GM18873 (cell line): ENCODE measurements around the gene BOD1L1.

Source experiments
- ATAC-seq: cut with Tn5 transposase; IDR thresholded peaks from one replicate; pipeline ENCODE4 v1.9.1; 2021; ENCODE audit warnings: mild to moderate bottlenecking, moderate library complexity, moderate number of reproducible peaks; ENCODE audit not compliant: unreplicated experiment, low FRiP score

The BOD1L1 gene

DNA sequence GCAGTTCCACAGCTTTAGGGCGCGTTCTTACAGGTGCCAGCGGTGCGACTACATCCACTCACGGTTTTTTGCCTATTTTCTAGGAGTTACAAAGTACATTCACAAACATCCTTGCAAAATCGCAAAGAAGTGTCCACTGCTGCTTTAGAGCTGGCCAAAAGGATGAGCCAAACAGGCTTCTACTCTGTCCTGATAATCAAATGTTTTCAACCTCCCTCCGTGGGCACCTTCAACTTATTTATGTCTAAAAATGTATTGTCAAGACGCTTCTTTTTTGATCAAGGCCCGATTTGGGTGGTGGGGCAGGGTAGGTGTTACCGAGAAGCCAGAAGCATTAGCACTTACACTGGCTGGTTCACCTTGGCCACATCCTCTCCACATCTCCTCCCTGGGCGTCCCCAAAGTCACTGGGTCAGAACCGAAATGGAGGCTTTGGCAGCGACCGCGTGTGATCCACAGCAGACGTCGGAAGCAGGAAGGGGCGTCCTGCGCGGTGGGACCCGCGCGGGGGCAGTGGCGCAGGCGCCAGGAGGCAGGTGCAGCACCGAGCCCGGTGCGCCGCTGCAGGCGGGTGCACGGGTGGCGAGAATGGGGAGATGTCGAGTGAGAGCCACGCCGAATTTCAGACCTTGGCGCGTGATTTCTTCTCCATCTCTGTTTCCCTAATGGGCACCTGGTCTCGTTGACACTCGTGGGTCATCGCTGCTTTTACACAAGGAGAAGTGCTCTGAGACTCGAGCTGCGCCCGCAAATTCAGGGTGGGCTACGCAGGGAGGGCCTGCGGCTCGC, 100.1 kb downstream of the BOD1L1 start:
- no peak for ATAC-seq

DNA sequence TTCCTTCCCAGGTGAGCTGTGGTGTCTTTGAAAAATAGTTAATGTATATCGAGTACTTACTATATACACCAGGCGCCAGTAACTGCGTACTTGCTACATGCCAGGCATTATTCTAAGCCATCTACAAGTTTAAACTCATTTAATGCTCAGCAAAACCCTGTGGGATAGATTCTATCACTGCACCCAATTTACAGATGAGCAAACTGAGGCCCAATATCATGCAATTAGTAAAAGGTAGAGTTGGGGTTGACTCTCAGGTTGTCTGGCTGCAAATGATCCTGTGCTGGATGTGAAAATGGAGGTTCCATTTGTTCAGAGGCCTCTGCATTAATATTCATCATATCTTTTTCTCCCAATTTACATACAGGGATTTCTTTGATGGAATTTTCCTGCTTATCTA, 100.9 kb downstream of the BOD1L1 start:
- no peak for ATAC-seq

DNA sequence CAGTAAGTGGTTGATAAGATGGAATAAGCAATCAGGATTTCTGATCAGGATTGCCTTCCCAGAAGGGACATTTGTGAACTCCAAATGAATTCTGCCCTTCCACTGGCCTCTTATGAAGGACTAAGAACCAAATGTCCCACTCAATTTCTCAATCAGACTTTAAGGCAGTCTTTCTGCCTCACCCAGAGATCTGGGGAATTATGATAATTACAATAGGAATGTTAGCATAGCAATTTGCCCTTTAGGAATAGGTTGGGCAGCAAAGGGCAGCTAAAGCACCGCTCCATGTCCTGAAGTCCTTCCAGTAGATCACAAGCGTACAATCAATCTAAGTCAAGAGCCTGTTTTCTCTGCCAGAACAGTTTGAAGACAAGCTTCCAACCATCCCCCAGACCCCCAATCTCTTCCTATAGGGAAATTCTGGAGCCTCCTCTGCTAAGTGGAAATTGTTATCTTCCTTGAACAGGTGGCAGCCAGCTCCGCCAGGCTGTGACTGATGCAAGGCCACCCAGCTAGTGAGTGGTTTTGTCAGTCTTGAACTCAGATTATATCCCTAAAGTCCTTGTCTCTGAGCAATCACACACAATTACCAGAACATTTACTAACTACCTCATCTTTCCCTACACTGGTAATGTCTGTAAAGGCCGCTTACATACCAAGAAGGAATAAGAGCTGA, 101.8 kb downstream of the BOD1L1 start:
- no peak for ATAC-seq

DNA sequence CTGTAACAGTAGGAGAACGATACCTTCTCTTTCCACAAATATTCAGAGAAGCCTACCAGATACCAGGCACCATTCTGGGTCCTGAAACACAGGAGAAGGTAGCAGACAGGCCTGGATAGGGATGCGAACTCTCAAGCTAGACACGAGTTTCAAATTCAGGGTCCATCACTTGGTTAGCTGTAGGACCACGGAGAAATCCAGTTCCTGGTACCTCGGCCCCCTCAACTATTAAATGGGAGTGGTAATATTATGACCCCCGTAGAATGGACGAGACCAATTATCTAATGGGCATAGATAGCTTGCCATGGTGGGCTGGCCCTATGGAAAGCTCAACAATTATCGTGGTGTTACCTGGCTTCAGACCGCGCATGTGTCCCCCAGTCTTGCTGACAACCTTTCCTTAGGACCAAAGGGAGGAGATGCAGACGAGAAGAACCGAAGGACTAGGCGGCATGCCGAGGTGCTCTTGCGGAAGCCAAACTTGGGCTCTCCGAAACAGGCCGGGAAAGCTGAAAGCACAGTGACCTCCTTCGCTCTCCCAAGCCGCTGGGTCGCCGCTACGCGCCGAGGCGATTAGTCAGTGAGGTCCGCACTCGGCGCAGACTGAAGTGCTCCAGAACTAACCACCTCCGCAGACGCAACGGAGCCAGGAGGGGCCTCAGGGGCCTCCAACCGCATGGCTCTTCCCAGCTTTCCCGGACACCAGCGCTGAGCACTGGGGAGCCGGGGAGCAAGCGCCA, 102.9 kb downstream of the BOD1L1 start:
- no peak for ATAC-seq

DNA sequence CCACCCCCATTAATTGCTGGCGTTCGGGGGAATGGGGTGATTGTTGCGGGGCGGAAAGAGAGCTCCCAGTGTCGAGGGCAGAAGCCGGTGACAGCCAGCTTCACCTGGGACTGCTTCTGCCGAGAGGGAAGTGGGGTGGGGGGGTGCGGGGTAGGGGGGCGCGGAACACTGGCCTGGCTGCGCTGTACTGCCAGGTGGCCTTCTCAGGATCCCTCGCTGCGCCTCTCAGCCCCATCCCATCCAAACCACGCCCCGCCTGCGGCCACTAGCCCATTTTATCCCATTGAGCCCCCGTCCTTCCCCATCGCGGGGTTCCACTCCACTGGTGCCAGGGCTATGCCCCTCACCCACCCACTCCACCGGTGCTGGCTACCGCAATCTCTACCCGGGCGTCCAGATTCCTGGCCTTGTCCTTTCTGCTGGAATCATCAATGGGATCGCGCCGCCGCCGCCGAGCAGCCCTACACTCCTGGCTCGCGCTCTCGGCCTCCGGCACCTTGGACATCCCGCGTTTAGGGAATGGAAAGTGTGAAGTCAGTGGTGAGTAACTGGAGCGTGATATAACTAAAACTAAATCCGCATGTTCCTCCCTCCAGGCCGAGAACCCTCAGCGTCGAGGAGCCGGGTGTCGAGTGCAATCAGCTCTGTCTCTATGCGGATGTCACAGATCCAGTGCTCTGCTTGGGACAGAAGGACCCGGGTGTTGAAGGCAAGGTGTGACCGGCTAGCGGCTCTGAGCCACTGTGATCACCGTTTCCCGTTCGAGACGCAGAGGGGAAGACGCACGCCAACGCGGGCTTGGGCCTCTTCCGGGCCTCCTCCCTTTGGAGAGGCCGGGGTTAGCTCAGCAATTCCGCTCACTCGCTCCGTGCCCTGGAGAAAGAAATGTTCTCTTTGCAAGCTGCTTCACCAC, 103.7 kb downstream of the BOD1L1 start:
- no peak for ATAC-seq

DNA sequence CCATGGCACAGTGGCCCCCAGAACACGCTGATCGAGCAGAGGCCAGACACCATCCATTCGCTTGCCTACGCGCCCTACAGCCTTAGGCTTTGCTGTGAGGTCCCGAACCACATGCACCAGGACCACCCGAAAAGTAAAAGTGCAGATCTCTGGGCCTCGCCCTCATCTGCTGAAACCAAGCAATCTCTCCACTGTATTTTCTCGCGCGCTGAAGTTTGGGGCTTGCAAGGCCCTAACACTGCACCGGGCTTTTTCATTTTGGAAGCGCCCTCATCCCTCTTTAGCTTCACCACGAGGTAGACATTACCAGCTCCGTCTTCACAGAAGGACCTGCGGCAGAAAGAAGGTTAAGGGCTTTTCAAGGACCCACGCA, 104.4 kb downstream of the BOD1L1 start:
- ATAC-seq = no peak

DNA sequence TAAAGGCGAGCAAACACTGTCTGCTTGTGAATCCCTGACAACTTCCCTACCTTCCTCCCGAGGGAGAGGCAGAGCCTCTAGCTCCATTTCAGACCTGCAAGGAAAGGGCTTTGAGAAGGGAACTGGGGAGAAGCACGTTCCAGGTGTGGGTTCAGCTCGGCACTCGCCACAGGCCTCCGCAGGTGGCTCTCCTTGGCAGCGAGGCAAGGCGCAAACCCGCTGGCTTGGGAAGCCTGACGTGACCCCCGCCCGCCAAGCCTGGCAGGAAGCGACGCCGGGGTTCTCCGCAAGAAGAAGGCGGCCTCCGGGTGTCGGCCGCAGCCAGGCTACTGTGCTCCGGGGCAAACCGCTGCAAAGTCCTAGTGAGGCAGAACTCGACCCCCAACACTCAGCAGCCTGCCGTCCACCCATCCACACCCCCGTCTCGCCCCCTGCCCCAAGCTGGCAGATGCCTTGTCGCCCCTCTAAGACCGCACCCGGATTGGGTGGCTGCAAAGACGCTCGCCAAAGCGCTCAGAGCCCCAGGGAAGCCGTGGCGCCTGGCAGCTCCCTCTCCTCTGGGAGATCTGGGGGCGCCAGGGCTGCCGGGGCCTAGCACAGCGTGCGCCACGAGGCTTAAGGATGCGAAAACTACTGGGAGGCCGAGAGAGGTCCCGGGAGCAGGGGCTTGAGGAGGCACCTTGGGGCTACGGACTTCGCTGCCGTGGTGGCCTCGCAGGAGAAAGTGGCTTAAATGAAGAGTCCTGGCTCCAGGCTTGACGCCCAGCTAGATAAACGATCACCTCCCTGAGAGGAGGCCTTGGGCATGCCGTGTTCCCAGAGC, 105.0 kb downstream of the BOD1L1 start:
- ATAC-seq = no peak

DNA sequence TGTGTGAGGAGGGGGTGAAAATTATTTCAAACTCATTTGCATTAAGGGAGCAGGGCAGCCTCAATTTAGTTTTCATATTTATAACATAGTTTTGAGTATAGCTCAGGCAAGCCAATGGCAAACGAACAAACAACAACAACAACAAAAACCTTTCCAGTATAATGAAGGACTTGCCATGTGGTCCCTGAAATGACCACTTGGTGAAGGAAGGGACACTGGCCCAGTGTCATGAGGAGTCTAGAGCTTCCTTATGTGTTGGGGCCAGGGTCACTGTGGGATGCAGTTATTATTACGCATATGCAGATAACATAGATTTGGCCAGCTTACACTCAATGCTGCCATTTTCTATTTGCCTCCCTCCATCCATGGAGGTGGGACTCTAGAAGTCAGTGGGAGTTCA, 106.5 kb downstream of the BOD1L1 start:
- no peak for ATAC-seq
